GM18861 (cell line): ENCODE data around the gene GALR2.
"Not testable (repeated sequence)": the region's sequence is repeated elsewhere in the genome, so short reads cannot be mapped to it uniquely, and the experiment has no call there.

Experiments used
- ATAC-seq: cut with Tn5 transposase; IDR thresholded peaks from one replicate; pipeline ENCODE4 v1.9.1; 2021; ENCODE audit not compliant: unreplicated experiment

Gene GALR2

GRCh38 chr17:76074390-76075363, at the start of gene GALR2:
Gene GALR2 (plus strand): TSS chr17:76074781. CDS start chr17:76074884, 103 bp downstream.
- no peak for ATAC-seq

- no peak for ATAC-seq
These were observed 49.3 kb upstream of the GALR2 start for GRCh38 chr17:76025294-76025693.

- no peak for ATAC-seq
These were observed 47.8 kb upstream of the GALR2 start for GRCh38 chr17:76026714-76027158.

- no peak for ATAC-seq
These were observed 47.3 kb upstream of the GALR2 start, which contains the start of gene EVPL for GRCh38 chr17:76027159-76027839. Gene EVPL (minus strand): TSS chr17:76027306. CDS start chr17:76027198, 108 bp downstream.

- no peak for ATAC-seq
These were observed 42.4 kb upstream of the GALR2 start for GRCh38 chr17:76032073-76032779.

GRCh38 chr17:76032780-76033108, 41.8 kb upstream of the GALR2 start:
- no peak for ATAC-seq

GRCh38 chr17:76033139-76033538, 41.4 kb upstream of the GALR2 start:
- ATAC-seq, result no peak

GRCh38 chr17:76034428-76035350, 39.9 kb upstream of the GALR2 start:
- ATAC-seq, result no peak

GRCh38 chr17:76036497-76037261, 37.9 kb upstream of the GALR2 start:
- ATAC-seq, result no peak

- ATAC-seq, result no peak
These were observed 36.5 kb upstream of the GALR2 start for GRCh38 chr17:76038050-76038449.

- ATAC-seq, result no peak
These were observed 35.5 kb upstream of the GALR2 start for GRCh38 chr17:76039121-76039520.

GRCh38 chr17:76040376-76040775, 34.2 kb upstream of the GALR2 start:
- no peak for ATAC-seq

- not testable (repeated sequence) for ATAC-seq
These were observed 31.7 kb upstream of the GALR2 start for GRCh38 chr17:76042868-76043267.

GRCh38 chr17:76044475-76045007, 30.0 kb upstream of the GALR2 start:
- not testable (repeated sequence) for ATAC-seq

- no peak for ATAC-seq
These were observed 28.5 kb upstream of the GALR2 start for GRCh38 chr17:76046064-76046463.

GRCh38 chr17:76048025-76048605, 26.5 kb upstream of the GALR2 start:
- no peak for ATAC-seq

GRCh38 chr17:76048711-76049110, 25.9 kb upstream of the GALR2 start:
- ATAC-seq, result no peak

- no peak for ATAC-seq
These were observed 25.3 kb upstream of the GALR2 start for GRCh38 chr17:76049239-76049638.
